Measurements from ENCODE around the gene IPO13.

The IPO13 gene

GRCh38 chr1:43970911-43971310 is 24.2 kb downstream of the IPO13 start:
- in situ Hi-C loops (cut with MboI; ENCODE audit: low sequenced_read_pairs) = no loop called here

GRCh38 chr1:43971336-43971980 is 24.7 kb downstream of the IPO13 start:
- in situ Hi-C loops (cut with MboI; ENCODE audit: low sequenced_read_pairs) = no loop called here

GRCh38 chr1:43973981-43974442 is 27.3 kb downstream of the IPO13 start:
- in situ Hi-C loops (cut with MboI; ENCODE audit: low sequenced_read_pairs) = no loop called here

- in situ Hi-C loops (cut with MboI; ENCODE audit: low sequenced_read_pairs) = no loop called here
These were observed 27.9 kb downstream of the IPO13 start, which contains the start of gene ATP6V0B for GRCh38 chr1:43974443-43975248. TSS of gene ATP6V0B (plus strand) at chr1:43974960. CDS start at chr1:43975041, 81 bp downstream.

GRCh38 chr1:43975249-43975961 is 28.7 kb downstream of the IPO13 start:
- in situ Hi-C loops (cut with MboI; ENCODE audit: low sequenced_read_pairs) = no loop called here

GRCh38 chr1:43976045-43976444 is 29.3 kb downstream of the IPO13 start:
- in situ Hi-C loops (cut with MboI; ENCODE audit: low sequenced_read_pairs) = no loop called here

GRCh38 chr1:43976890-43977289 is 30.1 kb downstream of the IPO13 start:
- in situ Hi-C loops (cut with MboI; ENCODE audit: low sequenced_read_pairs) = no loop called here

- in situ Hi-C loops (cut with MboI; ENCODE audit: low sequenced_read_pairs) = no loop called here
These were observed 30.9 kb downstream of the IPO13 start for GRCh38 chr1:43977376-43978263.

- in situ Hi-C loops (cut with MboI; ENCODE audit: low sequenced_read_pairs) = no loop called here
These were observed 31.5 kb downstream of the IPO13 start for GRCh38 chr1:43978264-43978550.

GRCh38 chr1:43978551-43979260 is 32.0 kb downstream of the IPO13 start, which contains the start of gene B4GALT2:
TSS of gene B4GALT2 (plus strand) at chr1:43979210. CDS start at chr1:43981161, 1,951 bp downstream.
- in situ Hi-C loops (cut with MboI; ENCODE audit: low sequenced_read_pairs) = no loop called here

GRCh38 chr1:43979261-43979527 is 32.4 kb downstream of the IPO13 start:
- in situ Hi-C loops (cut with MboI; ENCODE audit: low sequenced_read_pairs) = no loop called here

GRCh38 chr1:43979528-43980254 is 32.9 kb downstream of the IPO13 start:
- in situ Hi-C loops (cut with MboI; ENCODE audit: low sequenced_read_pairs) = no loop called here

GRCh38 chr1:43980255-43981134 is 33.7 kb downstream of the IPO13 start:
- in situ Hi-C loops (cut with MboI; ENCODE audit: low sequenced_read_pairs) = no loop called here

- in situ Hi-C loops (cut with MboI; ENCODE audit: low sequenced_read_pairs) = no loop called here
These were observed 34.4 kb downstream of the IPO13 start for GRCh38 chr1:43981135-43981491.

GRCh38 chr1:43981636-43982035 is 34.9 kb downstream of the IPO13 start:
- in situ Hi-C loops (cut with MboI; ENCODE audit: low sequenced_read_pairs) = no loop called here

GRCh38 chr1:43982241-43982640 is 35.5 kb downstream of the IPO13 start:
- in situ Hi-C loops (cut with MboI; ENCODE audit: low sequenced_read_pairs) = no loop called here

GRCh38 chr1:43982808-43983207 is 36.1 kb downstream of the IPO13 start:
- in situ Hi-C loops (cut with MboI; ENCODE audit: low sequenced_read_pairs) = no loop called here

- in situ Hi-C loops (cut with MboI; ENCODE audit: low sequenced_read_pairs) = no loop called here
These were observed 36.6 kb downstream of the IPO13 start for GRCh38 chr1:43983253-43983899.

Measured in HL-60/S4 treated with retinoic acid at 250 ng/mL for 4 days and 3 days (cell line).